GM18502 (cell line): ENCODE data around the gene SV2B.

ENCODE experiments used
- ATAC-seq: cut with Tn5 transposase; IDR thresholded peaks from one replicate; pipeline ENCODE4 v1.9.1; 2021; ENCODE audit warnings: mild to moderate bottlenecking; ENCODE audit not compliant: unreplicated experiment, poor library complexity

Gene SV2B

GRCh38 chr15:91223863-91224262, 123.8 kb downstream of the SV2B start:
- no peak for ATAC-seq

- ATAC-seq: no peak
Observed at GRCh38 chr15:91224755-91225380, 124.8 kb downstream of the SV2B start.

GRCh38 chr15:91225741-91226140, 125.7 kb downstream of the SV2B start:
- no peak for ATAC-seq

- no peak for ATAC-seq
Observed at GRCh38 chr15:91227117-91227516, 127.1 kb downstream of the SV2B start.

- no peak for ATAC-seq
Observed at GRCh38 chr15:91227766-91228165, 127.7 kb downstream of the SV2B start.

- no peak for ATAC-seq
Observed at GRCh38 chr15:91228383-91228782, 128.3 kb downstream of the SV2B start.

- ATAC-seq: no peak
Observed at GRCh38 chr15:91228890-91229289, 128.8 kb downstream of the SV2B start.

GRCh38 chr15:91231703-91232102, 131.6 kb downstream of the SV2B start:
- no peak for ATAC-seq

GRCh38 chr15:91234759-91235158, 134.7 kb downstream of the SV2B start:
- no peak for ATAC-seq

- ATAC-seq: no peak
Observed at GRCh38 chr15:91235376-91235775, 135.3 kb downstream of the SV2B start.

- ATAC-seq: no peak
Observed at GRCh38 chr15:91237445-91237844, 137.4 kb downstream of the SV2B start.

GRCh38 chr15:91238644-91239425, 138.8 kb downstream of the SV2B start:
- ATAC-seq: no peak

- ATAC-seq: no peak
Observed at GRCh38 chr15:91243826-91244225, 143.8 kb downstream of the SV2B start.

- ATAC-seq: no peak
Observed at GRCh38 chr15:91244919-91245318, 144.9 kb downstream of the SV2B start.

- no peak for ATAC-seq
Observed at GRCh38 chr15:91246998-91247397, 146.9 kb downstream of the SV2B start.

- no peak for ATAC-seq
Observed at GRCh38 chr15:91249591-91249990, 149.5 kb downstream of the SV2B start.

GRCh38 chr15:91252322-91252721, 152.3 kb downstream of the SV2B start:
- no peak for ATAC-seq

GRCh38 chr15:91252756-91253155, 152.7 kb downstream of the SV2B start:
- ATAC-seq: no peak

- no peak for ATAC-seq
Observed at GRCh38 chr15:91253605-91254004, 153.5 kb downstream of the SV2B start.

GRCh38 chr15:91254766-91255165, 154.7 kb downstream of the SV2B start:
- ATAC-seq: no peak

- ATAC-seq: no peak
Observed at GRCh38 chr15:91255670-91256192, 155.7 kb downstream of the SV2B start.
